ENCODE data around the gene DMD. TPM values are rescaled to one million over a fixed set of nuclear protein-coding genes. Genes with fewer than 3 reads are reported as not detected.

Gene DMD
- total RNA-seq, 1 experiment from 2014 or later: 2.2 TPM

GRCh38 chrX:31353095-31353494 is 1858.3 kb downstream of the DMD start:
- TF ChIP-seq, protein P1, sequence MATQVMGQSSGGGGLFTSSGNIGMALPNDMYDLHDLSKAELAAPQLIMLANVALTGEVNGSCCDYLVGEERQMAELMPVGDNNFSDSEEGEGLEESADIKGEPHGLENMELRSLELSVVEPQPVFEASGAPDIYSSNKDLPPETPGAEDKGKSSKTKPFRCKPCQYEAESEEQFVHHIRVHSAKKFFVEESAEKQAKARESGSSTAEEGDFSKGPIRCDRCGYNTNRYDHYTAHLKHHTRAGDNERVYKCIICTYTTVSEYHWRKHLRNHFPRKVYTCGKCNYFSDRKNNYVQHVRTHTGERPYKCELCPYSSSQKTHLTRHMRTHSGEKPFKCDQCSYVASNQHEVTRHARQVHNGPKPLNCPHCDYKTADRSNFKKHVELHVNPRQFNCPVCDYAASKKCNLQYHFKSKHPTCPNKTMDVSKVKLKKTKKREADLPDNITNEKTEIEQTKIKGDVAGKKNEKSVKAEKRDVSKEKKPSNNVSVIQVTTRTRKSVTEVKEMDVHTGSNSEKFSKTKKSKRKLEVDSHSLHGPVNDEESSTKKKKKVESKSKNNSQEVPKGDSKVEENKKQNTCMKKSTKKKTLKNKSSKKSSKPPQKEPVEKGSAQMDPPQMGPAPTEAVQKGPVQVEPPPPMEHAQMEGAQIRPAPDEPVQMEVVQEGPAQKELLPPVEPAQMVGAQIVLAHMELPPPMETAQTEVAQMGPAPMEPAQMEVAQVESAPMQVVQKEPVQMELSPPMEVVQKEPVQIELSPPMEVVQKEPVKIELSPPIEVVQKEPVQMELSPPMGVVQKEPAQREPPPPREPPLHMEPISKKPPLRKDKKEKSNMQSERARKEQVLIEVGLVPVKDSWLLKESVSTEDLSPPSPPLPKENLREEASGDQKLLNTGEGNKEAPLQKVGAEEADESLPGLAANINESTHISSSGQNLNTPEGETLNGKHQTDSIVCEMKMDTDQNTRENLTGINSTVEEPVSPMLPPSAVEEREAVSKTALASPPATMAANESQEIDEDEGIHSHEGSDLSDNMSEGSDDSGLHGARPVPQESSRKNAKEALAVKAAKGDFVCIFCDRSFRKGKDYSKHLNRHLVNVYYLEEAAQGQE (IDR thresholded peaks at IDR 0.05; ENCODE audit: insufficient read depth in 1 of 2, low read depth in 2 of 2, low read length in 1 of 2): no peak
- Histone ChIP-seq H3K27me3 (ENCODE audit: control insufficient read depth, insufficient read depth, low read length) (no peaks in the 10 kb centered on the region), H3K36me3 (ENCODE audit: control insufficient read depth, insufficient read depth, low read length) (no peaks in the 10 kb centered on the region), H3K4me3 (ENCODE audit: low read depth in 2 of 2, low read length in 2 of 2) (no peak overlapping the region), H3K27ac (ENCODE audit: low read length) (no peak overlapping the region), H3K9me3 (ENCODE audit: control insufficient read depth, insufficient read depth, low read depth, low read length) (no peaks in the 10 kb centered on the region), H3K4me1 (ENCODE audit: control insufficient read depth, insufficient read depth, low read length) (no peaks in the 10 kb centered on the region)
- in situ Hi-C loops (cut with HindIII; ENCODE audit: low pct_unique_long_range_greater_than_20kb, low sequenced_read_pairs): no loop called here
- ChIA-PET POLR2A (no interaction called here), CTCF (no interaction called here)
- ATAC-seq: no peak
- intact Hi-C loops (cut with micrococcal nuclease; ENCODE audit: unreplicated experiment): no loop called here
- no peak for DNase-seq (ENCODE audit: low read depth, low spot score)
- no TSS peak for BruUV-seq (replicated peaks)

DNA sequence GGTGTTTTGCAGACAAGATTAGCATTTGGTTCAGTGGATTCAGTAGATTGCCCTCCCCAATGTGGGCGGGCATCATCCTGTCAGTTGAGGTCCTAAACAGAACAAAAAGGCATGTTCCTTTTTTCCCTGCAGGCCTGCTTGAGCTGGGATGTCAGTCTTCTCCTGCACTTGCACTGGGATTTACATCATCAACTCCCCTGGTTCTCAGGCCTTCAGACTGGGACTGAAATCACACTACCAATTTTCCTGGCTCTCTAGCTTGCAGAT is 1860.6 kb downstream of the DMD start:
- no peak for DNase-seq (ENCODE audit: low read depth, low spot score)
- no TSS peak for BruUV-seq (replicated peaks)
- POLR2A ChIA-PET: no interaction called here
- intact Hi-C loops (cut with micrococcal nuclease; ENCODE audit: unreplicated experiment): no loop called here
- no peaks in the 10 kb centered on the region for H3K4me1 ChIP-seq (ENCODE audit: control insufficient read depth, insufficient read depth, low read length)
- no peak overlapping the region for H3K27ac ChIP-seq (ENCODE audit: low read length)
- no peaks in the 10 kb centered on the region for H3K27me3 ChIP-seq (ENCODE audit: control insufficient read depth, insufficient read depth, low read length)
- H3K36me3 ChIP-seq (ENCODE audit: control insufficient read depth, insufficient read depth, low read length): no peaks in the 10 kb centered on the region
- H3K9me3 ChIP-seq (ENCODE audit: control insufficient read depth, insufficient read depth, low read depth, low read length): no peaks in the 10 kb centered on the region
- in situ Hi-C loops (cut with HindIII; ENCODE audit: low pct_unique_long_range_greater_than_20kb, low sequenced_read_pairs): no loop called here
- TF ChIP-seq SIN3A (IDR thresholded peaks at IDR 0.05; ENCODE audit: borderline replicate concordance, insufficient read depth, low read depth, low read length): no peak
- TF ChIP-seq, protein P1 (IDR thresholded peaks at IDR 0.05; ENCODE audit: insufficient read depth in 1 of 2, low read depth in 2 of 2, low read length in 1 of 2): no peak
- no peak for TF ChIP-seq CTCF (IDR thresholded peaks at IDR 0.05)
- TF ChIP-seq TCF7L2 (IDR thresholded peaks at IDR 0.05; ENCODE audit: low read depth, low read length): no peak
- no peak for TF ChIP-seq POLR2AphosphoS5 (IDR thresholded peaks at IDR 0.05; ENCODE audit: low read depth, low read length)
- ATAC-seq: no peak
- H3K4me3 ChIP-seq (ENCODE audit: low read depth in 2 of 2, low read length in 2 of 2): no peak overlapping the region
- CTCF ChIA-PET: no interaction called here

Data from Panc1 (cell line).